GM03348 (cell line): ENCODE results near the gene UBE2Z.
A peak's percentile ranks its signal among the peaks of the same experiment; 100 is the strongest.
"Not testable (repeated sequence)": the region's sequence is repeated elsewhere in the genome, so short reads cannot be mapped to it uniquely, and the experiment has no call there.

Experiments used
- DNase-seq: peaks from one replicate; pipeline ENCODE4 v3.0.0; 2012; ENCODE audit warnings: low spot score

UBE2Z gene

DNA sequence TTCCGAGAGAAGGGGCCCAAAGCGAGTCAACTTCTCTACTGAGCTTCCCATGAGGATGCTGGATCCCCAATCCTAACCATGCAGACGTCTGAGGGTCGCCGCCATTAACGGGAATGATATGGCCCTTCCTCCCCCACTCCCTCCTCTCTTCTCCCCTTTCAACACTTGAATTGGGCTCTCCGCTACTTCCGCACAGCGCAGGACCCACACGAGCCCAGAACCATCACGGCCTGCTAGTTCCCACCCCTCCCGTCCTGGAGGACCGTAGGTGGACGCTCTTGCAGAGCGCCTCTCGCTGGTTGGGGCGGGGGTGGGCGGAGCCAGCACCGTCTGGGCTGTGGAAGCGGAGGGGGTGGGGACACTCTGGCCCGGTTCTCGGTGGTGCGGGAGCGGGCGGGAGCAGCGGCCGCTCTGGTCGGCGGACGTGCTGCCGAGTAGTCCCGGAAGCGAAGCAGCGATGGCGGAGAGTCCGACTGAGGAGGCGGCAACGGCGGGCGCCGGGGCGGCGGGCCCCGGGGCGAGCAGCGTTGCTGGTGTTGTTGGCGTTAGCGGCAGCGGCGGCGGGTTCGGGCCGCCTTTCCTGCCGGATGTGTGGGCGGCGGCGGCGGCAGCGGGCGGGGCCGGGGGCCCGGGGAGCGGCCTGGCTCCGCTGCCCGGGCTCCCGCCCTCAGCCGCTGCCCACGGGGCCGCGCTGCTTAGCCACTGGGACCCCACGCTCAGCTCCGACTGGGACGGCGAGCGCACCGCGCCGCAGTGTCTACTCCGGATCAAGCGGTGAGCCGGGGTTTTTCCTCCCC lies at the start of gene UBE2Z:
Gene UBE2Z (plus strand): TSS at position 361 of the 797 bp plus-strand sequence. CDS start 97 bp downstream, at position 458.
- peak; percentile 98 for DNase-seq

DNA sequence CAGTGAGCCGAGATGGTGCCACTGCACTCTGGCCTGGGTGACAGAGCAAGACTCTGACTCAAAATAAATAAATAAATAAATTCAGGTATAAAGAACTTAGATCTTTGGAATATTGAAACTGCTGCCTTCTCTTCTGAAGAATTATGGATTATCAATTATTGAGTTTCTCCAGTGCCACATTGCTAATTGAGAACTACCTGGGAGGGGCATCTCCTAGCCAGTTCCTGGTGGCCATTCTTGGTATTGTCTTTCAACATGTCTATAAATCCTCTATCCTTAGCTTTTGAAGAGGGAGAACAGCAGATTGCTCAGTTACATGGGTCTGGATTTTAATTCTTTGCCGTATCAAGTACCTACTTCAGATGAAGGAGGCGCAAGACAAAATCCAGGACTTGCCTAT lies 48.2 kb upstream of the UBE2Z start:
- no peak for DNase-seq

DNA sequence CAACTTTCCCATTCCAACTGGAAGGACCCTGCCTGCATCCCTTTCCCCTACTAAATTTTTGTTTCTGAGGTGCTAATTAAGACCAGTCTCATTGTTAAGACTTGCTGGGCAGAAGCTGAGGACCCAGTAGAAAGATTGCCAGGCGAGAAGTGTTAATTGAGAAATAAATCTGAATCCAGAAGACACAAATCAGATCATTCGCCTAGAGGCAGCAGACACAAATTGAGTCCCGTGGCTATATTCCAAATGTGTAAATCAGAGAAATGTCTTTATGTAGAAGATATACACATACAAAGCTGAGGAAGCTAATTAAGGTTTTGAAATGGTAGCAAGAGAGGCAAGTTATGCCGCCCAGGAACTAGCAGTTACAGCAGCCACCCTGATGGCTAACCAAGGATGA lies 47.8 kb upstream of the UBE2Z start:
- no peak for DNase-seq

DNA sequence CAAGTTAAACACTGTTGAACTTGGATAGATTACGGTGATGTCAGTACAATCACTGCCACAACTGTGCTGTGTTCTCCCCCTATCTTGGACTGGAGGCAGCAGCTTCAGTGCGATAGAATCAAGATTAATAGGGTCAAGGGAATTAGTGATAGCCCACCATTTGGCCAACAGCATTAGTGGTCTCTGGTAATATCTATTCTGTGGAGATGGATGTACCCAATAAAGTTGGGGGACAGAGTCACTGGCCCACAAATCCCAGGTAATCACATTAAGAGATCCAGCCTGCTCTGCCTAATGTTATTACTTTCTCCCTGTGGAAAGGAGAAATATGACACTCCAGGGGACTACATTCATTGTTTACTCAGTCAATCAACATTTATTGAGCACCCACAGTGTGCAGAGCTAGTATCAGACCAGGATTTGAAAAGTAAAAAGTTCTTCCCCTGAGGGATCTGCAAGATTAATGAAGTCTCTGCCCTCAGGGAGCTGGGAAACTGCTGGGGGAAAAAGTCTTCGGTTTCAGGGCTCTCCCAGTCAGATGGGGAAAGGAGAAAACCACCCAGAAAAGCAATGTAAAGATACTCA lies 39.2 kb upstream of the UBE2Z start:
- DNase-seq: no peak

DNA sequence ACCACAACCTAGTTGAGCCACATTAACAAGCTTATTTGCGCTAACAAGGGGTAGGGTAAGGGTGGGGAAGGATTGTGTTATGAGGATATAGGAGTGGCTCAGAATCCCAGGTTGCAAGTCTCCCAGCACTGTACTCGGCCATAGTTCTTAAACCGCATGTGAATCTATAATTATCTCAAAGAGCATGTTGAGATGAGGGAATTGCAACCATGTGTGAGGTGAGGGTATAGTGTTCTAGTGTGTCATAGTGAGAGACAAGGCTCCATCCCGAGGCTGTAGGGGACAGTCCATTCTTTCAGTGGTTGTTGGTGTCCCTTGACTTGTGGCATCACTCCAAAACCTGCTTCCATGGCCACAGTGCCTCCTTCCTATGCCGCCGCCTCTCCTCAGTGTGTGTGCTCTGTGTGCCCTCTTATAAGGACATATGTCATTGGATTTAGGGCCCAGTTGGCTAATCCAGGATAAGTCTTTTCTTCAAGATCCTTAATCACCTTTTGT lies 38.3 kb upstream of the UBE2Z start:
- no peak for DNase-seq

DNA sequence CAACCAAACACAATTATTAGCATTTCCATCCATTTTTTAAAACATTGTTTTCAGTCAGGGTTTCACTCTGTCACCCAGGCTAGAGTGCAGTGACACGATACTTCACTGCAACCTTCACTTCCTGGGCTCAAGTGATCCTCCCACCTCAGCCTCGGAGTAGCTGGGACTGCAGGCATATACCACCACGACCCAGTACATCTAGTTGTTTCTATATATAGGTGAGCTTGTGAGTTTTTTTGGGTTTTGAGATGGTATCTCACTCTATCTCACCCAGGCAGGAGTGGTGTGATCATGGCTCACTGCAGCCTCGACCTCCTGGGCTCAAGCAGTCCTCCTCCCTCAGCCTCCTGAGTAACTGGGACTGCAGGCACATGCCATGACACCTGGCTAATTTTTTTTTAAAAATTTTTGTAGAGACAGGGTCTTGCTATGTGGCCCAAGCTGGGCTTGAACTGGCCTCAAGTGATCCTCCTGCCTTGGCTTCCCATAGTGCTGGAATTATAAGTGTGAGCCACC lies 37.1 kb upstream of the UBE2Z start:
- no peak for DNase-seq

DNA sequence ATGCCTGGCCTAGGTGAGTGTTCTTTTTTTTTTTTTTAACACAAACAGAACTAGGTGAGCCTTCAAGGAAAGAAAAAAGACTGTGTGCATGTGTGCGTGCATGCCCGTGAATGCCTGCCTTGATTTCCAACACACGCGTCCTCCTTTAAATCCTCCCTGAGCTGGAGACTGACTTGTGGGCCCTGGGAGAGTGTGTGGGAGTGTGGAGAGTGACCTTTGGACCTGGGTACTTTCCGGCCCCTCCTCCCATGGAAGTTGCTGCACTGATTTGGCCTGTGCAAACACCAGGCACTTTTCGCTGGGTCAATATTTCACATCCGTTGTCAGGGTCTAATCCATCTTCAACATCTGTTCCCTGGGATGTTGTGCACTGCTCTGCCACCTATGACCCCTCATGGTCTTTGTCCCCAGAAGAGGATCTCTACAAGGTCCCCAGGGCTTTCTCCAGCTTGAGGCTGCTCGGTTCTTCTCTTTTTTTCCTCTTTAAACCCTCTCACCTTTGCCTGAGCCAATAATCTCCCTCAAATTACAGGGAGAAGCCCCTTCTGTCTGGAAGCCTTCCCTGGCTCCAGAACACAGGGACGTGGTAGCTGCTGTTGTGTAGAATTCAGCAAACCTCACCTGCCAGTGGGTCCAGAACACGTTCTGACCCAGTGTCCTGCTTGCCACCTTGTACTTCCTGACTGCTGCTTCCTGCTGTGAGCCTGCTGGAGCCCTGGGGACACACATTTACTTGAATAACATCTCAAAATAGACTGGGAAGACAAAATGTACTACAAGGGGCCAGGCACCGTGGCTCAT lies 36.5 kb upstream of the UBE2Z start:
- DNase-seq: no peak

DNA sequence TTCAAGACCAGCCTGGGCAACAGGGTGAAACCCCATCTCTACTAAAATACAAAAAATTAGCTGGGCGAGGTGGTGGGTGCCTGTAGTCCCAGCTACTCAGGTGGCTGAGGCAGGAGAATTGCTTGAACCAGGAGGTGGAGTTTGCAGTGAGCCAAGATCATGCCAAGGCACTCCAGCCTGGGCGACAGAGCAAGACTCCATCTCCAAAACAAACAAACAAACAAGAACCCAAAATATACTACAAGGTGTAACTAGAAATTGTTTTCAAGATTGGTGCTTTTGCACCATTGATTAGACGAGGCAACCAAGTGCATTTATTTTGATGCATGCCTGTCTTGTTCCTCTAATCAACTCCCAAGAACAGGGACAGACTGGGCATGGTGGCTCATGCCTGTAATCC lies 35.8 kb upstream of the UBE2Z start:
- not testable (repeated sequence) for DNase-seq

DNA sequence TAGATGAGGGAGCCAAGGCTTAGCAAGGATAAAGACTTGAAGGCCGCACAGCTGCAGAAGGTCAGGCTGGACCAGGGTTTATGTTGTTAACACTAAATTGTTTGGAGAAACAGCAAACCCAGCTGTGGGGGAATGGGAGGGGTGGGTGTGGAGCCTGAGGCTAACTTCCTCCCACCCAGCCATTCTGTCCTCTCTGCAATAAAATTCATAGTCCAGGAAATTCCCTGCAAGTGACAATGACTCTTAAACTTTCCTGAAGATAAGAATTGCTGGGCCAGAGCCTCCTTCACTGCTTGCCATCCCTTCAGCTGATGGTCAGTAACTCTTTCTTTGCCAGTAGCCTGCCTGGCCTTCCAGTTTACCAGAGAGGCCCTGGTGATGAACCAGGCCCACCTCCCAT lies 35.0 kb upstream of the UBE2Z start:
- no peak for DNase-seq

DNA sequence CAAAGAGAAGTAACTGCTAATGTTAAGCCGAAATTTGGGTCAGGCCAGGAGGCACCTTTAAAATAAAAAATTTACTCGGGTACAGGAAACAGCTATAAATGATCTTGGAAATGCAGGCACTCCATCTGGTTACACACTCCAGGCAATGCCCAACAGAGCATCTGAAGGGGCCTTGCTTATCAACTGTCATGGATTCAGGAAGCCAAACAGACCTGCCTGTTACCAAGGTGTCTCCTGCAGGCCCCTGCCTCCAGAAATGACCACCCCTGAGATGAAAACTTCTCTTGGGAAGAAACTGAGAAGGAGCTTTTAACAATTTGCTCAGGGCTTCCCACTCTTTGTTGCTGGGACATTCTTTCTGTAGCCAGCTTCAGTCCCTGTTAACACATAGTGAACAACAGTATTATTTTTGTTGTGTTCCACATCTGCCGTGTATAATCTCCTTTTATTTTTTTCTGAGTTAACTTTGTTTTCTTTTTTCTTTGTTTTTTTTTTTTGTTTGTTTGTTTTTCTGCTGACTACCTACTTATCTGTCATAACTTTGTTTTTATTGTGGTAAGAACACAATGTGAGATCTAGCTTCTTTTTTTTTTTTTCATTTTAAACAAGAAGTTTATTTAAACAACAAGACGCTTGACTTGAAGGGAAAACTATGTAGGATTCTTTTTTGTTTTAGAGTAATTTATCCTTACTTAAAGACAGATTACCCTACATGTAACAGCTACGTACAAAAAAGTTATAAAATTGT lies 34.3 kb upstream of the UBE2Z start:
- DNase-seq: no peak

DNA sequence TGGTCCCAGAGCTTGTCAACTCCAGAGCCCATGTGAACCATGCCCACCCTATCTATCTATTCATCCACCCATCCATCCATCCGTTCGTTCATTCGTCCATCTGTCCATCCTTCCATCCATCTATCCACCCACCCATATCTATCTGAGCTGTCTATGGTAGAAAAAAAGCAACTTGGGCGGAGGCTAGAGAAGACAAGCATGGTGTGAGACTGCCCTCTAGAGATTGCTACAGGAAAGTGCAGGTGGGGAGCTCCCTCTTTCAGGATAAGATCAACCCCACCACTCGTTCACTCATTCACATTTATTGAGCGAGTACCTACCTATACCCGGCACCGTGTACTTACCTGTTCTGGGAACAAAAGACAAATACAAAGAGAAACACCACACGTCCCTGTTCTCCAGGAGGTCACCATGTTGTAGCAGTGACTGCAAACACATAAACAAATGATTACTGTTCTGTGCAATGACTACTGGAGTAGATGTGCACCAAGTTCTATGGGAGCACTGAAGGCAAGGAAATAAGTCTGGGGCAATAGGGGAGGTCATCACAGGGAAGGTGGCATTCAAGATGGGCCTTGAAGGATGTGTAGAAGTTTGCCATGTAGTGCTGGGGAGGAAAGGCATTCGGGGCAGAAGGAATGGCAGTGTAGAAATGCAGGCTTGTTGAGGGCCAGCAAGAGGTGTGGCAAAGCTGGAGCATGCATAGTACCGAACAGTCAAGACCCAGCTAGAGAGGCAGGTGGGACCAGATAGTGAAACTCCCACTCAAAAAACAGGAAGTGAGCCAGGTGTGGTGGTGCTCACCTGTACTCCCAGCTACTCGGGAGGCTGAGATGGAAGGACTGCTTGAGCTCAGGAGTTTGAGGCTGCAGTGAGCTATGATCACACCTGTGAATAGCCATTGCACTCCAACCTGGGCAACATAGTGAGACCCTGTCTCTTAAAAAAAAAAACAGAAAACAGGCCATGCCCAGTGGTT lies 29.0 kb upstream of the UBE2Z start:
- peak; percentile 87 for DNase-seq

DNA sequence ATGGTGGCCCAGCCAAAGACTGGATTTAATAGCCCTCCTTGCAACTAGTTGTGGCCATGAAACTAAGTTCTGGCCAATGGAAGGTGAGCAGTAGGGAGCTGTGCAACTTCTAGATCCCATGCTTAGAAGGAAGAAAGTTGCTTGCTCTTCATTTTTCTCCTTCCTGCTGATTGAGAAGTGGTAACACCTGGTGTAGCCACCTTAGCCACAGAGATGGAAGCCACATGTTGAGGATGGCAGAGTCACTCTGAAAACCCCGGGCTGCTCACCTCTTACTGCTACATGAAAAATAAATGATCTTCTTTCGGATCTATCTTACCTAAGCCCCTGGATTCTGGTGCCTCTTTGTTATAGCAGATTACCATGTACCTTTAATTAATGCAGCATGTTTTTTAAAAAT lies 25.9 kb upstream of the UBE2Z start:
- DNase-seq: no peak

DNA sequence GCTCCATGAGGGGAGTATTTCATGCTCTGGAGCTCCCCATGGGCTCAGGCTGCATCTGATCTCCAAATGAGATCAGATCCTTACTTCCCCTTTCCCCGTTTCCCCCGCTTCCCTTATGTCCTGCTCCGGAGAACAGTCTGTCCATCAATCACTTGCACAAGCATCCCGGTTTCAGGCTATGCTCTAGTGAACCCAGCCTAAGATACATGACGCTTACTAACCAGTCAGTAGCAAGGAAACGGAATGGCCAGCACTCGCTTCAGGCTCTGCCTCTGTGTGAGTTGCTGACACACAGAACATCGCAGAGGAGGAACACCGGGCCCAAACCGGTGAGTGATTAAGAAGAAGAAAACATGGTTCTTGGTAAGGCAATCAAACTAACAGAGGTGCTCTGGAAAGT lies 25.0 kb upstream of the UBE2Z start:
- DNase-seq: no peak

DNA sequence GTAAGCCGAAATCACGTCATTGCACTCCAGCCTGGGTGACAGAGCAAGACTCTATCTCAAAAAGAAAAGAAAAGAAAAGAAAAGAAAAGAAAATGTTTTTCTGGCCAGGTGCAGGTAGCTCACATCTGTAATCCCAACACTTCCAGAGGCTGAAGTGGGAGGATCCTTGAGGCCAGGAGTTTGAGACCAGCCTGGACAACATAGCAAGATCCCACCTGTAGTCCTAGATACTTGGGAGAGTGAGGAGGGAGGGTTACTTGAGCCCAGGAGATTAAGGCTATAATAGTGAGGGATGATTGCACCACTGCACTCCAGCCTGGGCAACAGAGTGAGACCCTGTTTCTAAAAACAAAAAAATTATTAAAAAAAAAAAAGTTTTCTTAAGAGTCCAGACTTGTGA lies 18.1 kb upstream of the UBE2Z start:
- DNase-seq: no peak

DNA sequence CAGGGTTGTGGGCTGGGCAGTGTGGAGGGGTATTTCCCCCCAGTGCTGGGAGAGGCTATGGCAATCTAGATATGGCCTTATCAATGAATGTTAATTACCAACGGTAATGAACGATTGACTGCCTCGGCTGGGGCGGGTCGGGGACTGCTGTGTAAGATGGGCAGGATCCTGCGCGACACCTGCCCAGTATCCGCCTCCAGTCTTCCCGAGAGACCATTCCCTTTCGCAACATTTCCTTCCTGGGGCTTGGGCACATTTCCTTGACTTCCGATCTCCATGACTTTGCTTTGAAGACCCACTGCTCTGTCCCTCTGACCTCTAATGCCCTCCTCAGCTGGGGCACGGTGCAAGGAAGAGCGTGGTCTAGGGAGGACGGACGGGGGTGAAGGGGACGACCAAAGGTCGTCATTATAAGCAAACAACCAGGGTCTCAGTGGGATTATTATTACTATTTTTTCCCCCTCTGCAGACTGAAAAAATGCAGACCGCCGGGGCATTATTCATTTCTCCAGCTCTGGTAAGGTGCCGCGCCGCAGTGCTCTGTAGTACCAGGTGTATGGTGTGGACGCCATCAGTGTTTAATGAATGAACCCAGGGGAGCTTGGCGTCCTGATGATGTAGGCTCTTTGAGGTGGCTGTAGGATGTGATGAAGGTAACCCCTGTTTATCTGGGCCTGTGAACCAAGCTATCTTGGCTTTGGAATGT lies 15.1 kb upstream of the UBE2Z start:
- no peak for DNase-seq

DNA sequence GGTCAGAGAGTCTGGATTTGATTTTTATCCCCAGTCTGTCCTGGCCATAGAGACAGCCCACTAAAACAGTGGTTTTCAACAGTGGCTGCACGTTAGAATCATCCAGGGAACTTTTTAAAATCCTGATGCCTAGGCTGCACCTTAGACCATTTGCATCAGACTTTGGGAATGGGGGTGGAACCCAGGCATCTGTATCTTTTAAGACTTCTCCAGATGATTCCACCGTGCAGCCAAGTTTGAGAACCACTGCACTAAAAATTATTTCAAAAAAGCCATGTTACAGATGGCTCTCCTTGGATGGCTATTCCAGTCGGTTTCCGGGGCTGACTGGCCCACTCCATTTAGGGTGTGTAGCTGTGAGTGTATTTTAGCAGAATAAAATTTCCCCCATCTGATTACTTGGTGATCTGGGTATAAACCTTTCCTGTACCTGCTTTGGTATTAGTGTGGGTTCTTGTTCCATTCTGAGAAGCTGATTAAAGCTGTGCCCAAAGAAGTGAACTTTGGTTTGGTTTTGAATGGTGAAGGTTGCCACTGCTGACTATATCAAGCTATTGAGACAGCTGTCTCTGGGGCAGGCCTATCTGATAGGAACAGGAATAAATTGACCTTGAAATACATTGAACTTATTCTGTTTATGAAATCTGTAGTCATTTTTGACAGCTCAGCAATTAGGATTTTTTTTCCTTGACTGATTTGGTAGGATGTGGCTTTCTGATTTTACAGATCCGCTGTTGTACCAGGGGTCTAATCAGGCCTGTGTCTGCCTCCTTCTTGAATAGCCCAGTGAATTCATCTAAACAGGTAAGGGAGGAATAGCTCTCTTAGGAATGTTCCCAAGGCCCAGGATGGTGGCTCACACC lies 14.3 kb upstream of the UBE2Z start:
- DNase-seq: no peak

DNA sequence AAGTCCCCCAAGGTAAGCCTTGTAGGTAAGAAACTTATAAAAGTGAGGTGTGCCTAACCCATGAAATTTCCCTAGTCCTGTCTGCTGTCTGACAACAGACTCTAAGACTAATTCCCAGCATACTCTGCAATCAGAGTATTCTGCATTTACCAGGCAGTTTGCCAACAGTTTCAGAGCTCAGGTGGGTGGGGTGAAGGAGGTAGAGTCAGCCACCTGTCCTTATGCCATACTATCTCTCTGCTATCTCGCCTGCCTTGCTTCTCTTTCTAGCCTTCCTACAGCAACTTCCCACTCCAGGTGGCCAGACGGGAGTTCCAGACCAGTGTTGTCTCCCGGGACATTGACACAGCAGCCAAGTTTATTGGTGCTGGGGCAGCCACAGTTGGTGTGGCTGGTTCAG lies 13.3 kb upstream of the UBE2Z start:
- no peak for DNase-seq

DNA sequence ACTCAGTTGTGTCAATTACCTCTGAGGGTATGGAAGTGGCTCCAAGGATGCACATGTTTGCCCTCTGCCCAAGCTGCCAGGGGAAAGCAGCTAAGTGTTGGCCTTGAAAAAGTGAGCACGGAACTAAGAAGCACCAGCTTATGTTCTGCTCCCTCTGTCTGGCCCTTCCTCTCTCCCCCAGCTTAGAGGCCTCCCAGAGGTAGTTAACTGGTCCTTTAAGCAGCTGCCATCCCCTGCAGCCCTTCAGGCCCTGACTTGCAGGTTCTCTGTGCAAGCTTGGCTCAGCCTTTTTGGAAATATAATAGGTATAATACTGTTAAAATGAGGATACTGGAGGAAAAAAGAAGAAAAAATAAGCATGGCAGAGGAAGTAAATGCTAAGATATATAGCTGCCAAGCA lies 7.0 kb upstream of the UBE2Z start:
- DNase-seq: no peak

DNA sequence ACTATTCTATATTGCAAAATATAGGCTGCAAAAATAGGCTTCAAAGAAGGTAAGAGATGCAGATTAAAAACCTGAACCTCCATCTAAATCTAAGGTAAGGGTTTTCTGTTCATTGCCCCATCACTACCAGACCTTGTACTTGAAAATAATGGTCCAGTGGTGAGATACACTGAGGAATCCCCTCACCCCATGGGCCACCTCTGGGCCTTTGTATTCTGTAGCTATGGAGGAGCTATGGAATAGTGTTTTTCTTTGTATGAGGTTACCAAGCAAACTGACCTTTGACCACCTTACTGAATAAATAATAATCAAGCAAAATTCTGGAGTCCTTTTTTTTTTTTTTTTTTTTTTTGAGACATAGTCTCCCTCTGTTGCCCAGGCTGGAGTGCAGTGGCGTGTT lies 4.8 kb upstream of the UBE2Z start:
- no peak for DNase-seq
